ENCODE results near the gene FCHO2. TPM values are rescaled to one million over a fixed set of nuclear protein-coding genes. Genes with fewer than 3 reads are reported as not detected.

FCHO2 gene
- total RNA-seq, 4 donors from 2014 or later, result 30.2 to 41.8 (median 36.6) TPM

DNA sequence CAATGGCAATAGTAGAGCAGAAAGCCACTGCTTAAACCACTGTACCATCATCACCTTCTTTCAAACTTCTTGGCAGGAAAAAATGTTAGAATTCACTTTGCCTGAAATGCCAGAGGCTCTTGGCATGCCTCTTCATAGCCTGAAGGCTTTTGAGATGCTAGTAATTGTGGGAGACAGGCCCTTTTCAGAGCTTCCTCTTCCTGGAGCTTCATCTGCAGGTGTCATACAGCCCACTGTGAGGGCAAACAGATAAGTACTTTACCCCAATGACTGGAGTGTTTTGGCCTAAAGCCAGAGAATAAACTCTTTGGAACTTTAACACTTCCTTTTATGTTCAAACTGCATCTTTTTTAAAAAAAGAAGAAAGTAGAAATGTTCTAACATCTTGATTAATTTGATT is 83.2 kb downstream of the FCHO2 start:
- Histone ChIP-seq H3K4me3 (no peak overlapping the region), H3K27ac (no peak overlapping the region), H3K27me3 (no peaks in the 10 kb centered on the region), H3K9me3 (no peaks in the 10 kb centered on the region), H3K4me1 (no peaks in the 10 kb centered on the region), H3K36me3 (peaks cover 0 to 80% (median 0%) of the 10 kb centered on the region in 3 donors)
- no peak for DNase-seq
- TF ChIP-seq POLR2A (IDR thresholded peaks at IDR 0.05) (no peak), CTCF (IDR thresholded peaks at IDR 0.05) (no peak)
- intact Hi-C loops (cut with DNase I), result no loop called here

DNA sequence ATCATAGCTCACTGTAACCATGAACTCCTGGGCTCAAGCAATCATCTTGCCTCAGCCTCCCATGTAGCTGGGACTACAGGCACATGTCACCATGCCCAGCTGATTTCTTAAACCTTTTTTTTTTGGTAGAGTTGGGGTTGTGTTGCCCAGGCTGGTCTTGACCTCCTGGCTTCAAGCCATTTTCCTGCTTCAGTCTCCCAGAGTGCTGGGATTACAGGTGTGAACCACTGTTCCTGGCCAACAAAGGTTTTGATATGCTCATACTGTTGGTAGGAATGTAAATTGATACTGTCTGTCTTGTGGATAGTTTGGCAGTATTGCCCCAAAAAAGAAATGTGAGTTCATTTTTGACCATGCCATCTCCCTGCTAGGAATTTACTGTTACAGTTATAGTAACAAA is 87.2 kb downstream of the FCHO2 start:
- H3K9me3 ChIP-seq, result no peaks in the 10 kb centered on the region
- no peaks in the 10 kb centered on the region for H3K4me1 ChIP-seq
- TF ChIP-seq POLR2A (IDR thresholded peaks at IDR 0.05) (no peak), CTCF (IDR thresholded peaks at IDR 0.05) (no peak)
- H3K36me3 ChIP-seq, result peaks cover 0 to 65% (median 0%) of the 10 kb centered on the region in 3 donors
- H3K4me3 ChIP-seq, result no peak overlapping the region
- intact Hi-C loops (cut with DNase I), result no loop called here
- no peaks in the 10 kb centered on the region for H3K27me3 ChIP-seq
- no peak overlapping the region for H3K27ac ChIP-seq
- DNase-seq, result no peak

GRCh38 chr5:73044546-73044945 is 88.7 kb downstream of the FCHO2 start:
- Histone ChIP-seq H3K27ac (no peak overlapping the region), H3K4me1 (no peaks in the 10 kb centered on the region), H3K9me3 (no peaks in the 10 kb centered on the region), H3K36me3 (peaks cover 0 to 52% (median 0%) of the 10 kb centered on the region in 3 donors), H3K4me3 (no peak overlapping the region), H3K27me3 (no peaks in the 10 kb centered on the region)
- DNase-seq, result no peak
- TF ChIP-seq CTCF (IDR thresholded peaks at IDR 0.05) (no peak), POLR2A (IDR thresholded peaks at IDR 0.05) (no peak)
- intact Hi-C loops (cut with DNase I), result no loop called here

DNA sequence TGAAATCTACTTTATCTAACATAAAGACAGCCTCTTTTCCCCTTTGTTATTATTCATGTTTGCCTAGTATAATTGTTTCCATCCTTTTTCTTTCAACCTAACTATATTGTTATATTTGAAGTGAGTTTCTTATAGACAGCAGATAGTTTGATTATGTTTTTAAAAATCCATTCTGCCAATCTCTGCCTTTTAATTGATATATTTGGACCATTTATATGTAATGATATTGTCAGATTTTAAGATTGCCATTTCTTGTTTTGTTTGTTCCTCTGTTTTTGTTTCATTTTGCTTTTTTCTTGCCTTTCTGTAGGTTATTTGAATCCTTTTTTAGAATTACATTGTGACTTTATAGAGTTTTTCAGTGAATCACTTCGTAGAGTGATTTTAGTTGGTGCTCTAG is 89.8 kb downstream of the FCHO2 start:
- 88 to 100% methylated on average over 1 of the region's 1 CpG for WGBS, 2 donors
- Histone ChIP-seq H3K9me3 (no peaks in the 10 kb centered on the region), H3K4me1 (no peaks in the 10 kb centered on the region), H3K4me3 (no peak overlapping the region), H3K27me3 (no peaks in the 10 kb centered on the region), H3K27ac (no peak overlapping the region), H3K36me3 (peaks cover 0 to 51% (median 0%) of the 10 kb centered on the region in 3 donors)
- DNase-seq, result no peak
- intact Hi-C loops (cut with DNase I), result no loop called here
- TF ChIP-seq CTCF (IDR thresholded peaks at IDR 0.05) (no peak), POLR2A (IDR thresholded peaks at IDR 0.05) (no peak)

GRCh38 chr5:73061593-73061992 is 105.8 kb downstream of the FCHO2 start:
- Histone ChIP-seq H3K4me3 (no peak overlapping the region), H3K36me3 (peaks cover 0 to 60% (median 0%) of the 10 kb centered on the region in 3 donors), H3K9me3 (no peaks in the 10 kb centered on the region), H3K27me3 (no peaks in the 10 kb centered on the region), H3K4me1 (no peaks in the 10 kb centered on the region), H3K27ac (no peak overlapping the region)
- intact Hi-C loops (cut with DNase I), result no loop called here
- 86 to 94% methylated on average over 2 of the region's 2 CpGs for WGBS, 2 donors
- TF ChIP-seq POLR2A (IDR thresholded peaks at IDR 0.05) (no peak), CTCF (IDR thresholded peaks at IDR 0.05) (no peak)
- DNase-seq, result no peak
